H1 (cell line): ENCODE data around the gene ITPK1. TPM values are rescaled to one million over a fixed set of nuclear protein-coding genes. Genes with fewer than 3 reads are reported as not detected.

ENCODE experiments used
- CEBPB ChIP-seq: IDR thresholded peaks from 2 replicates; pipeline ENCODE4 v1.6.1; 2012; ENCODE audit warnings: low read depth, low read length
- CHD7 ChIP-seq: fragments of 300-600 bp; sonication (generic); IDR thresholded peaks from 2 replicates; pipeline ENCODE4 v1.7.1; 2012; ENCODE audit warnings: low read length, moderate library complexity, mild to moderate bottlenecking, inconsistent platforms; ENCODE audit not compliant: insufficient replicate concordance
- polyA plus RNA-seq, 7 experiments: library from polyadenylated mRNA; depleted of rRNA in 3 of 7; stranded (reverse) in 5 of 7; unstranded in 2 of 7; fragments of >200 nt in 5 of 7; fragments of 200-250 nt in 2 of 7; gene quantifications; 1 replicate in 5 of 7; 2 replicates in 1 of 7; 4 replicates in 1 of 7; pipeline versions ENCODE4 v1.2.1 to v1.2.3, GENCODE V29; 2011 to 2013; ENCODE audit warnings: missing spikeins in 2 of 7, mixed read lengths in 2 of 7
- total RNA-seq: library from RNA; stranded (reverse); fragmentation: NEBNext Ultra II Directional; extraction: Animal tissue kit (Norgen Biotek cat#: 25700); gene quantifications from 2 replicates; pipeline ENCODE4 v1.2.1, GENCODE V29; 2021

Gene ITPK1
- total and polyA plus RNA-seq, 2 of the 8 experiments (the other 6 are each of a cell fraction or from before 2014, with no cell fraction given): 108 to 143 TPM

GRCh38 chr14:93035585-93035916, 80.2 kb downstream of the ITPK1 start (continued):
- TF ChIP-seq CHD7 (no peak), CEBPB (no peak)
